PC-3 (cell line): ENCODE measurements around the gene FLT3. TPM values are rescaled to one million over a fixed set of nuclear protein-coding genes. Genes with fewer than 3 reads are reported as not detected.

ENCODE experiments used
- ATAC-seq: fragments of 200-7000 bp; cut with Tn5 transposase; 2 replicates; pipeline ENCODE4 v1.9.1; 2020; ENCODE audit warnings: mild to moderate bottlenecking, moderate library complexity
- BruUV-seq: library from RNA; stranded (reverse); fragments of 400-500 nt; replicated peaks from 2 replicates; lab custom pipeline; 2021; lab: Mats Ljungman, UMichigan
- CTCF ChIA-PET: fragments of 300-600 bp; sonication (Branson Sonifier 250); formaldehyde crosslinking; loops from one replicate; lab custom pipeline; 2022; ENCODE audit warnings: antibody characterized with exemption; lab: Charles Lee
- POLR2A ChIA-PET: fragments of 300-600 bp; sonication (Branson Sonifier 250); formaldehyde crosslinking; loops from one replicate; lab custom pipeline; 2022; ENCODE audit warnings: antibody characterized with exemption; ENCODE audit not compliant: unreplicated experiment; lab: Charles Lee
- DNase-seq: peaks from one replicate; pipeline ENCODE4 v3.0.0-alpha.2; 2015
- H2AFZ ChIP-seq: fragments of 300-600 bp; sonication (generic); 2 replicates; pipeline ENCODE4 v1.6.0; 2016; ENCODE audit warnings: antibody characterized with exemption, low read length
- H3F3A ChIP-seq: fragments of 300-600 bp; sonication (generic); one replicate; pipeline ENCODE4 v1.6.0; 2017; ENCODE audit warnings: antibody characterized with exemption, low read length, control low read depth, mild to moderate bottlenecking; ENCODE audit not compliant: unreplicated experiment
- H3K27ac ChIP-seq: fragments of 300-600 bp; sonication (generic); 2 replicates; pipeline ENCODE4 v1.5.1; 2016; ENCODE audit warnings: mild to moderate bottlenecking, low read length
- H3K27me3 ChIP-seq: fragments of 300-600 bp; sonication (generic); 2 replicates; pipeline ENCODE4 v1.6.1; 2016; ENCODE audit warnings: low read length, mixed read lengths
- H3K36me3 ChIP-seq: fragments of 300-600 bp; sonication (generic); 2 replicates; pipeline ENCODE4 v1.6.1; 2016; ENCODE audit warnings: low read depth, mixed run types, low read length, mixed read lengths
- H3K4me1 ChIP-seq: fragments of 300-600 bp; sonication (generic); 2 replicates; pipeline ENCODE4 v1.5.1; 2016; ENCODE audit warnings: low read length; ENCODE audit not compliant: insufficient read depth
- H3K4me2 ChIP-seq: fragments of 300-600 bp; sonication (generic); 2 replicates; pipeline ENCODE4 v1.6.0; 2016; ENCODE audit warnings: low read length
- H3K4me3 ChIP-seq: fragments of 300-600 bp; sonication (generic); 2 replicates; pipeline ENCODE4 v1.5.1; 2016; ENCODE audit warnings: mild to moderate bottlenecking, low read length, mixed read lengths
- H3K79me2 ChIP-seq: fragments of 300-600 bp; sonication (generic); 2 replicates; pipeline ENCODE4 v1.6.1; 2017; ENCODE audit warnings: low read length, mixed read lengths
- H3K9ac ChIP-seq: fragments of 300-600 bp; sonication (generic); 2 replicates; pipeline ENCODE4 v1.6.0; 2016; ENCODE audit warnings: mild to moderate bottlenecking, low read length
- H3K9me2 ChIP-seq: fragments of 300-600 bp; sonication (generic); replicated peaks from 2 replicates; pipeline ENCODE4 v1.6.1; 2016; ENCODE audit warnings: mixed run types, low read length, mixed read lengths
- H3K9me3 ChIP-seq: fragments of 300-600 bp; sonication (generic); 2 replicates; pipeline ENCODE4 v1.6.1; 2016; ENCODE audit warnings: low read length, mixed read lengths
- H4K20me1 ChIP-seq: fragments of 300-600 bp; sonication (generic); 2 replicates; pipeline ENCODE4 v1.6.1; 2016; ENCODE audit warnings: low read length, mixed read lengths
- CTCF ChIP-seq: fragments of 300-600 bp; sonication (generic); conservative IDR thresholded peaks from 2 replicates; pipeline ENCODE4 v1.5.1; 2017; ENCODE audit warnings: antibody characterized with exemption, low read depth, mild to moderate bottlenecking, low read length
- EZH2 ChIP-seq: fragments of 300-600 bp; sonication (generic); IDR thresholded peaks from one replicate; pipeline ENCODE4 v1.6.1; 2017; ENCODE audit warnings: antibody characterized with exemption, mild to moderate bottlenecking, low read length; ENCODE audit not compliant: unreplicated experiment
- EZH2phosphoT487 ChIP-seq: fragments of 300-600 bp; sonication (generic); IDR thresholded peaks from 2 replicates; pipeline ENCODE4 v1.6.1; 2018; ENCODE audit warnings: mild to moderate bottlenecking, antibody characterized with exemption, low read length, borderline replicate concordance
- intact Hi-C: fragments of 100-400 bp; cut with micrococcal nuclease; formaldehyde crosslinking; loops from 2 replicates; pipeline ENCODE4 v1.9.0; 2023
- total RNA-seq: library from RNA; depleted of rRNA; stranded (reverse); fragments of >200 nt; gene quantifications from 2 replicates; pipeline ENCODE4 v1.2.3, GENCODE V29; 2014

Gene FLT3
- total RNA-seq, 1 experiment from 2014 or later = not detected

DNA sequence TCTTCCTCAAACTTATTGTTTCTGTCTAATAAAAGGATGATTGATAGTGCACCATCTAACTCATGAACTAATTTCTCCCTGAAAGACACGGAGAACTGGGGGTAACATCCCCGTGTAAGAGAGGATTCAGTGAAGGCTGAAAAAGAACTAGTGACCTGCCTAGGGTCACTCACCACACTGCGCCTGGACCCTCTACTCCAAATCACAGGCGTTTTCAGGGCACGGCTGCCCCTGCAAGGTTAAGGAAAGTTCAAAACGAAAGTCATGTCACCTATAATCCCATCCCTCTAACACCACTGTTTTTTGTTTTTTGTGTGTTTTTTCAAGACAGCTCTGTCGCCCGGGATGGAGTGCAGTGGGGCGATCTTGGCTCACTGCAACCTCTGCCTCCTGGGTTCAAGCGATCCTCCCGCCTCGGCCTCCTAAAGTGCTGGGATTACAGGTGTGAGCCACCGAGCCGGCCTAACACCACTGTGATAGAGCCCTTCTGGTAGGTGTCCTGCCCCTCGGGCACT is 120.6 kb downstream of the FLT3 start:
- H3K4me1 ChIP-seq = no peaks in the 10 kb centered on the region
- no peaks in the 10 kb centered on the region for H3K79me2 ChIP-seq
- H3K4me3 ChIP-seq = no peak overlapping the region
- no peak overlapping the region for H3K27ac ChIP-seq
- peaks cover 30% of the 10 kb centered on the region for H3K27me3 ChIP-seq
- no peaks in the 10 kb centered on the region for H3F3A ChIP-seq
- ChIA-PET CTCF (no interaction called here), POLR2A (no interaction called here)
- no peaks in the 10 kb centered on the region for H3K36me3 ChIP-seq
- no peak overlapping the region for H2AFZ ChIP-seq
- TF ChIP-seq EZH2phosphoT487 = no peak
- no peak for TF ChIP-seq CTCF
- no peak for TF ChIP-seq EZH2
- ATAC-seq (no peak), DNase-seq (no peak)
- no peaks in the 10 kb centered on the region for H3K9me2 ChIP-seq
- intact Hi-C loops = loop anchor here (5.0 kb wide), 1 partner anchor 448 kb away; no protein-coding TSS in a partner anchor
- 0 out of 2 replicates have a peak overlapping the region, but pooled peaks have one; percentile 22 for H3K4me2 ChIP-seq
- H4K20me1 ChIP-seq = no peaks in the 10 kb centered on the region
- no peaks in the 10 kb centered on the region for H3K9me3 ChIP-seq
- no TSS peak for BruUV-seq
- no peak overlapping the region for H3K9ac ChIP-seq

DNA sequence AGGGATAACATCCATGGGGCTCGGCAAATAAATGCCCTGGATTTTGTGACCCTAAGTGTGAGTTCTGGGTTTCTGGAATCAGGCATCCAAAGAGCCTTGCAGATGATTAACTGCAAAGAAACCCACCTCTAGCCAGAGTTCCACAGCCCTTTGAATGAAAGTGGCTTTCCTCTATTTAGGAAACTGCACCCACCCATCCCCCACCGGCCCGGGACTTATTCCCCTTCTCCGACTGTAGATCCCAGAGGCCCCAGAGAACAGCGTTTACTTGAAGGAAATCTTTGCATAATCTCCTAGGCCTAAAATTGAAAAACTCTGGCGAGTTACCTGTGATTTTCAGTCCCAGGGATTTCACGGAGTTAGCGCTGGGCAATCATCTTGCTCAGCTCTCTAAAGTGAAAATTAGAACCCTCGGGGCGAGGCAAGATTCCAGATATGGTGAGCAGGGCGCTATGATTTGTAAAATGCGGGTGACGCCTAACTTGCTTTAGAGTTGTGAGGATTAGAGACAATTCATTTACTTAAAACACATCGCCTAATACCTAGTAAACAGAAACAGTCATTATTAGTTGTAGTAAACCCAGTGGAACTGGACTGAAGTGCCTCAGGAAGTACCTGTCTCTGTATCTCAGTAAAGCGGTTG is 121.3 kb downstream of the FLT3 start:
- TF ChIP-seq EZH2 (no peak), CTCF (no peak), EZH2phosphoT487 (no peak)
- H3K27me3 ChIP-seq = peaks cover 30% of the 10 kb centered on the region

More for the DNA sequence above, 121.3 kb downstream of the FLT3 start:
- Histone ChIP-seq H3K9me3 (no peaks in the 10 kb centered on the region), H3K9me2 (no peaks in the 10 kb centered on the region), H3F3A (no peaks in the 10 kb centered on the region), H4K20me1 (no peaks in the 10 kb centered on the region), H3K4me1 (no peaks in the 10 kb centered on the region), H3K4me3 (no peak overlapping the region), H2AFZ (no peak overlapping the region), H3K36me3 (no peaks in the 10 kb centered on the region), H3K27ac (no peak overlapping the region), H3K9ac (no peak overlapping the region), H3K4me2 (no peak overlapping the region), H3K79me2 (no peaks in the 10 kb centered on the region)
- DNase-seq (no peak), ATAC-seq (no peak)
- no TSS peak for BruUV-seq
- intact Hi-C loops = no loop called here
- CTCF ChIA-PET = no interaction called here
- POLR2A ChIA-PET = no interaction called here
